Measurements from ENCODE around the gene PLA2G4A. TPM values are rescaled to one million over a fixed set of nuclear protein-coding genes. Genes with fewer than 3 reads are reported as not detected.

The PLA2G4A gene
- polyA plus RNA-seq, 1 experiment = 0.48 TPM

GRCh38 chr1:186943891-186944686, 115.3 kb downstream of the PLA2G4A start:
- TF ChIP-seq, protein P1, sequence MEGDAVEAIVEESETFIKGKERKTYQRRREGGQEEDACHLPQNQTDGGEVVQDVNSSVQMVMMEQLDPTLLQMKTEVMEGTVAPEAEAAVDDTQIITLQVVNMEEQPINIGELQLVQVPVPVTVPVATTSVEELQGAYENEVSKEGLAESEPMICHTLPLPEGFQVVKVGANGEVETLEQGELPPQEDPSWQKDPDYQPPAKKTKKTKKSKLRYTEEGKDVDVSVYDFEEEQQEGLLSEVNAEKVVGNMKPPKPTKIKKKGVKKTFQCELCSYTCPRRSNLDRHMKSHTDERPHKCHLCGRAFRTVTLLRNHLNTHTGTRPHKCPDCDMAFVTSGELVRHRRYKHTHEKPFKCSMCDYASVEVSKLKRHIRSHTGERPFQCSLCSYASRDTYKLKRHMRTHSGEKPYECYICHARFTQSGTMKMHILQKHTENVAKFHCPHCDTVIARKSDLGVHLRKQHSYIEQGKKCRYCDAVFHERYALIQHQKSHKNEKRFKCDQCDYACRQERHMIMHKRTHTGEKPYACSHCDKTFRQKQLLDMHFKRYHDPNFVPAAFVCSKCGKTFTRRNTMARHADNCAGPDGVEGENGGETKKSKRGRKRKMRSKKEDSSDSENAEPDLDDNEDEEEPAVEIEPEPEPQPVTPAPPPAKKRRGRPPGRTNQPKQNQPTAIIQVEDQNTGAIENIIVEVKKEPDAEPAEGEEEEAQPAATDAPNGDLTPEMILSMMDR (IDR thresholded peaks at IDR 0.05; ENCODE audit: insufficient read depth, low read depth, low read length) = no peak
- no peak overlapping the region for H3K4me3 ChIP-seq (ENCODE audit: low read depth, low read length)
- POLR2A ChIA-PET = no interaction called here
- no peaks in the 10 kb centered on the region for H3K36me3 ChIP-seq (ENCODE audit: control insufficient read depth, insufficient read depth, low read length)
- H3K27me3 ChIP-seq (ENCODE audit: control insufficient read depth, insufficient read depth, low read length) = no peaks in the 10 kb centered on the region
- CTCF ChIA-PET = no interaction called here
- DNase-seq (ENCODE audit: low read depth) = no peak

GRCh38 chr1:186945146-186945545, 116.4 kb downstream of the PLA2G4A start:
- H3K27me3 ChIP-seq (ENCODE audit: control insufficient read depth, insufficient read depth, low read length) = no peaks in the 10 kb centered on the region
- no peak for DNase-seq (ENCODE audit: low read depth)
- no peak overlapping the region for H3K4me3 ChIP-seq (ENCODE audit: low read depth, low read length)
- TF ChIP-seq, protein P1 (IDR thresholded peaks at IDR 0.05; ENCODE audit: insufficient read depth, low read depth, low read length) = no peak
- no peaks in the 10 kb centered on the region for H3K36me3 ChIP-seq (ENCODE audit: control insufficient read depth, insufficient read depth, low read length)
- POLR2A ChIA-PET = no interaction called here
- CTCF ChIA-PET = interaction anchor here (0.7 kb wide), 1 partner anchor 13 kb away, joined by 3 read pairs; no protein-coding TSS in a partner anchor

DNA sequence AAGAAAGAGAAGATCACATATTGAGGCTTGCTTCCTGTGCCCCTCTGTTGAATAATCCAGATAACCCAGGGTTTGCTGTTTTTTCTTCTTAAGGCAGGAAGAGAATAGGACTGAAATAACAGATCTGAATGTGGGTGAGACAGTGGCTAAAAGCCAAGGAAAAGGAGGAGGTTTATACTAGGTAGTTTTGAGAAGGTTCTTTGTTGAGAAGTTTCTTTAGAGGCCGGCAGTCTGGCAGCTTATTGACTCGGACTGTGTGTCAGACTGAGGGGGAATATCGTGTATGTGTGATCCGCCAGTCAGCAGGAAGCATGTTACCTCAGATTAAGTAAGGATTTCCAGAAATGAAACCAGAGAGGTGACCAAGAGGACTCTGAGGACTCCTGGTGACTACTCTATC, 119.8 kb downstream of the PLA2G4A start:
- ChIA-PET POLR2A (no interaction called here), CTCF (no interaction called here)
- Histone ChIP-seq H3K27me3 (ENCODE audit: control insufficient read depth, insufficient read depth, low read length) (no peaks in the 10 kb centered on the region), H3K4me3 (ENCODE audit: low read depth, low read length) (no peak overlapping the region), H3K36me3 (ENCODE audit: control insufficient read depth, insufficient read depth, low read length) (no peaks in the 10 kb centered on the region)
- no peak for DNase-seq (ENCODE audit: low read depth)
- TF ChIP-seq, protein P1 (IDR thresholded peaks at IDR 0.05; ENCODE audit: insufficient read depth, low read depth, low read length) = no peak

- POLR2A ChIA-PET = no interaction called here
- CTCF ChIA-PET = no interaction called here
These were observed 120.4 kb downstream of the PLA2G4A start for GRCh38 chr1:186949173-186949572.

GRCh38 chr1:186950547-186950946, 121.8 kb downstream of the PLA2G4A start:
- Histone ChIP-seq H3K36me3 (ENCODE audit: control insufficient read depth, insufficient read depth, low read length) (no peaks in the 10 kb centered on the region), H3K4me3 (ENCODE audit: low read depth, low read length) (no peak overlapping the region), H3K27me3 (ENCODE audit: control insufficient read depth, insufficient read depth, low read length) (no peaks in the 10 kb centered on the region)
- no peak for DNase-seq (ENCODE audit: low read depth)
- ChIA-PET POLR2A (no interaction called here), CTCF (no interaction called here)
- TF ChIP-seq, protein P1 (IDR thresholded peaks at IDR 0.05; ENCODE audit: insufficient read depth, low read depth, low read length) = no peak

More at GRCh38 chr1:186949173-186949572, 120.4 kb downstream of the PLA2G4A start:
- Histone ChIP-seq H3K27me3 (ENCODE audit: control insufficient read depth, insufficient read depth, low read length) (no peaks in the 10 kb centered on the region), H3K36me3 (ENCODE audit: control insufficient read depth, insufficient read depth, low read length) (no peaks in the 10 kb centered on the region), H3K4me3 (ENCODE audit: low read depth, low read length) (no peak overlapping the region)
- TF ChIP-seq, protein P1 (IDR thresholded peaks at IDR 0.05; ENCODE audit: insufficient read depth, low read depth, low read length) = no peak
- DNase-seq (ENCODE audit: low read depth) = no peak
